K562 (cell line): ENCODE measurements around the gene SSBP1. TPM values are rescaled to one million over a fixed set of nuclear protein-coding genes. Genes with fewer than 3 reads are reported as not detected.

Source experiments
- ARHGAP35 ChIP-seq: fragments of 450-650 bp; IDR thresholded peaks from 2 replicates; pipeline ENCODE4 v1.6.1; 2018; ENCODE audit not compliant: partially characterized antibody
- COPS2 ChIP-seq: fragments of 450-650 bp; conservative IDR thresholded peaks from 2 replicates; pipeline ENCODE4 v1.6.1; 2016; ENCODE audit warnings: mild to moderate bottlenecking, moderate library complexity
- E2F6 ChIP-seq, 2 experiments: IDR thresholded peaks; 2 replicates each; pipeline ENCODE4 v1.6.1; 2011; ENCODE audit warnings: borderline replicate concordance in 1 of 2, control low read depth in 1 of 2, low read depth in 1 of 2, low read length in 1 of 2, mild to moderate bottlenecking in 1 of 2, mixed read lengths in 1 of 2, moderate library complexity in 1 of 2; ENCODE audit not compliant: insufficient read depth in 1 of 2, insufficient read length in 1 of 2, poor library complexity in 1 of 2, severe bottlenecking in 1 of 2; ENCODE audit errors: extremely low read depth in 1 of 2
- KAT8 ChIP-seq: fragments of 450-650 bp; IDR thresholded peaks from 2 replicates; pipeline ENCODE4 v1.6.1; 2016; ENCODE audit warnings: low read depth, mild to moderate bottlenecking
- MCM2 ChIP-seq: fragments of 450-650 bp; IDR thresholded peaks from 2 replicates; pipeline ENCODE4 v1.6.1; 2017; ENCODE audit warnings: low read depth, mild to moderate bottlenecking
- RFX5 ChIP-seq: IDR thresholded peaks from 2 replicates; pipeline ENCODE4 v1.6.1; 2011; ENCODE audit warnings: low read depth, mild to moderate bottlenecking, improper control_type of control experiment, low read length
- SP1 ChIP-seq: sonication (generic); formaldehyde crosslinking; IDR thresholded peaks from 2 replicates; pipeline ENCODE4 v1.8.1; 2022; ENCODE audit warnings: mild to moderate bottlenecking, missing genetic modification reagents
- SRSF1 ChIP-seq: fragments of 200-400 bp; formaldehyde crosslinking; IDR thresholded peaks from 2 replicates; pipeline ENCODE4 v1.6.1; 2017; ENCODE audit warnings: mild to moderate bottlenecking, low read depth, low read length, moderate library complexity
- THRAP3 ChIP-seq: fragments of 450-650 bp; IDR thresholded peaks from 2 replicates; pipeline ENCODE4 v1.6.1; 2016; ENCODE audit warnings: mild to moderate bottlenecking, inconsistent platforms, borderline replicate concordance
- UBTF ChIP-seq, 2 experiments: IDR thresholded peaks; 2 replicates each; pipeline ENCODE4 v1.6.1; 2012; ENCODE audit warnings: improper control_type of control experiment in 2 of 2, low read depth in 2 of 2, low read length in 2 of 2, borderline replicate concordance in 1 of 2
- XRCC3 ChIP-seq: fragments of 450-650 bp; IDR thresholded peaks from 2 replicates; pipeline ENCODE4 v1.6.1; 2017; ENCODE audit warnings: mild to moderate bottlenecking, moderate library complexity
- ZBTB7A ChIP-seq: IDR thresholded peaks from 2 replicates; pipeline ENCODE4 v1.6.1; 2011; ENCODE audit warnings: low read depth, mild to moderate bottlenecking, low read length, moderate library complexity, borderline replicate concordance; ENCODE audit not compliant: control insufficient read depth
- polyA plus RNA-seq, 8 experiments: library from polyadenylated mRNA; depleted of rRNA in 4 of 8; stranded (reverse) in 5 of 8; unstranded in 3 of 8; fragments of >200 nt; fragmentation: Nextera tagmentation in 2 of 8; fragmentation: Illumina TruSeq in 1 of 8; extraction: Ambion mirVana in 2 of 8; extraction: Trizol in 1 of 8; gene quantifications; 2 replicates each; pipeline versions ENCODE4 v1.2.1 to v1.2.3, GENCODE V29; 2011 to 2014; ENCODE audit warnings: inconsistent platforms in 1 of 8, missing spikeins in 1 of 8
- total RNA-seq, 7 experiments: library from RNA; depleted of rRNA in 6 of 7; stranded (reverse); fragments of >200 nt in 6 of 7; fragmentation: Illumina TruSeq in 2 of 7; extraction: Trizol in 2 of 7; gene quantifications; 2 replicates each; pipeline versions ENCODE4 v1.2.1 to v1.2.3, GENCODE V29; 2011 to 2021; ENCODE audit warnings: low replicate concordance in 1 of 7

The SSBP1 gene
- total and polyA plus RNA-seq, 9 of the 15 experiments (the other 6 are each of a cell fraction or from before 2014, with no cell fraction given) = 404 to 1,996 (median 835) TPM

DNA sequence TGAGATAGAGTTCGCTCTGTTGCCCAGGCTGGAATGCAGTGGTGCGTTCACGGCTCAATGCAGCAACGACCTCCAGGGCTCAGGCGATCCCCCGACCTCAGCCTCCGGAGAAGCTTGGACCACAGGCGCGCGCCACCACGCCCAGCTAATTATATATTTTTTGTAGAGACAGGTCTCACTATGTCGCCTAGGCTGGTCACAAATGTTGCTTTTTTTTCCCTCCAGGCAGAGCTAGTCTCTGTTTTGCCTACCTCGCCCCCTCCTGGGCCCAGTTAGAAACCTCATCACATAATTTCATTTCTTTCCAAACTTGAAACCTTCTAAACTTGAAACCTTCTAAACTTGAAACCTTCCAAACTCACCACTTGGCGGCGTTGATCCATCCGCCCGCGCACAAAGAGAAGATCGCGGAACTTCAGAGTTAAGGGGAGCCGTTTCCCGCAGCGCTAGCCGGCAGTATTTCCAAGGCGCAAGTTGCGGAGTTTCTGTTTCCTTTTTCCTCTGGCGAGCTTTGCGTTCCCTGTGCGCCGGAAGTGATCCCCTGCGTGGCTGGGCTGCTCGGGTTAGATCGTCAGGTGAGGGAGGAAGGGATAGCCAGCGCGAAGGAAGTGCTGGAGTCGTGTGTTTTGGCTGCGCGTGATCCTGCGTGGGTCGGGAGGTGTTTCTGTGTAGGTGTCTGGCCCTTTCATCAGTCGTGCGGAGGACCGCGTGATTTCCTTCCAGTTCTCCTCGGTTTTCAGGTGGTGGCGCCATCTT is at the start of gene SSBP1 (continued):
- TF ChIP-seq UBTF (IDR thresholded peaks at IDR 0.05; ENCODE audit: borderline replicate concordance in 1 of 2, low read depth in 2 of 2, low read length in 2 of 2) = peak; percentile 94 to 97
- peak; percentile 95 for TF ChIP-seq THRAP3
- no peak for TF ChIP-seq SRSF1
- no peak for TF ChIP-seq ARHGAP35
- no peak for TF ChIP-seq COPS2
- TF ChIP-seq KAT8 = peak; percentile 93
- peak; percentile 98 for TF ChIP-seq SP1 (CRISPR knock-in tag)
- peak; percentile 32; the same call in 1 of the 2 replicates for TF ChIP-seq ZBTB7A
- TF ChIP-seq XRCC3 = no peak; the same call in 1 of the 2 replicates
- no peak for TF ChIP-seq RFX5
- TF ChIP-seq E2F6 (IDR thresholded peaks at IDR 0.05; ENCODE audit: borderline replicate concordance in 1 of 2, extremely low read depth in 1 of 2, insufficient read depth in 1 of 2, insufficient read length in 1 of 2, low read depth in 1 of 2, low read length in 1 of 2, poor library complexity in 1 of 2, severe bottlenecking in 1 of 2) = peak in 1 of 2 experiments; percentile 15
- no peak for TF ChIP-seq MCM2
